Hepatocyte (in vitro differentiated cells): ENCODE results near the gene SYT1.

ENCODE experiments used
- EZH2 ChIP-seq: fragments of 200-600 bp; sonication (generic); IDR thresholded peaks from 2 replicates; pipeline ENCODE4 v1.6.1; 2016; ENCODE audit warnings: antibody characterized with exemption, mild to moderate bottlenecking, borderline replicate concordance
- EZH2phosphoT487 ChIP-seq: fragments of 200-600 bp; sonication (generic); IDR thresholded peaks from one replicate; pipeline ENCODE4 v1.6.1; 2018; ENCODE audit warnings: antibody characterized with exemption, mild to moderate bottlenecking, low read depth, moderate library complexity; ENCODE audit not compliant: unreplicated experiment, severe bottlenecking
- TF ChIP-seq, protein P1 (sequence below): fragments of 200-600 bp; sonication (generic); IDR thresholded peaks from 2 replicates; pipeline ENCODE4 v1.5.1; 2016; ENCODE audit warnings: antibody characterized with exemption, mild to moderate bottlenecking; ENCODE audit not compliant: poor library complexity

DNA sequence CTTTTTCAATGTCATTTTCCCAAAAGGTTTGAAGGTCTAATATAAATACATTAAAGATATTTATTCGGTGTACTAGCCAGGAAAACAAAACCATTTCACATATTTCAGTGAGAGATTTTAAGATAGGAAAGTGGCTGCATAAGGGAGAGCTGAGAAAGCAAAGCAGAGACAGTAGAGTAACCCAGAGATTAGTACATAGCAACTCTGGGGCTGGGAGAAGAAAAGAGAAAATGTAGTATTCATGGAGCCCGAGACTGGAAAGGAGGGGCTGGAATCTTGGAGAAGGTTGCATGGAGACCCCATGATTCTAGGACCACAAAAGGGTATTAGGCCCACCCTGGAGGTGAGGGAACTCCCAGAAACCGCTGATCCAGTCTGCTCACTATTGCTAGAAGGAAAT is 589.2 kb downstream of the SYT1 start:
- TF ChIP-seq EZH2 = no peak
- TF ChIP-seq, protein P1, sequence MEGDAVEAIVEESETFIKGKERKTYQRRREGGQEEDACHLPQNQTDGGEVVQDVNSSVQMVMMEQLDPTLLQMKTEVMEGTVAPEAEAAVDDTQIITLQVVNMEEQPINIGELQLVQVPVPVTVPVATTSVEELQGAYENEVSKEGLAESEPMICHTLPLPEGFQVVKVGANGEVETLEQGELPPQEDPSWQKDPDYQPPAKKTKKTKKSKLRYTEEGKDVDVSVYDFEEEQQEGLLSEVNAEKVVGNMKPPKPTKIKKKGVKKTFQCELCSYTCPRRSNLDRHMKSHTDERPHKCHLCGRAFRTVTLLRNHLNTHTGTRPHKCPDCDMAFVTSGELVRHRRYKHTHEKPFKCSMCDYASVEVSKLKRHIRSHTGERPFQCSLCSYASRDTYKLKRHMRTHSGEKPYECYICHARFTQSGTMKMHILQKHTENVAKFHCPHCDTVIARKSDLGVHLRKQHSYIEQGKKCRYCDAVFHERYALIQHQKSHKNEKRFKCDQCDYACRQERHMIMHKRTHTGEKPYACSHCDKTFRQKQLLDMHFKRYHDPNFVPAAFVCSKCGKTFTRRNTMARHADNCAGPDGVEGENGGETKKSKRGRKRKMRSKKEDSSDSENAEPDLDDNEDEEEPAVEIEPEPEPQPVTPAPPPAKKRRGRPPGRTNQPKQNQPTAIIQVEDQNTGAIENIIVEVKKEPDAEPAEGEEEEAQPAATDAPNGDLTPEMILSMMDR = no peak
- TF ChIP-seq EZH2phosphoT487 = no peak
